ENCODE measurements around the gene ASXL2.

The ASXL2 gene

DNA sequence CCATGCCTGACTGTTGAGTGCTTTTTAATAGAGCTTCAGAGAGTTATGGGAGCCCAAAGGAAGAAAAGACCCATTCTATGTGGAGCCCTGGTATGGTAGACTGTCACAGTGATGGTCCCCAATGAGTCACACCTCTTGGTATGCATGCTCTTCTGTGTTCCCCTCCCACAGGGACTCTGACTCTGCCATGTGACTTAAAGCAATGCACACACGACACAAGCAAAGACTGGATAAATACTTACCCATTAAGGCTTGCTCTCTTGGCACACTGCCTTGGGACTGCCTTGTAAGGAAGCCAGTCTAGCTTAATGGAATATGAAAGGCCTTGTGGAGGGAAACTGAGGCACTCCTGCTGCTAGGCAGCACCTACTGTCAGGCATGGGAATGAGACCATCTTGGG is 188.2 kb downstream of the ASXL2 start:
- no peak for DNase-seq (ENCODE audit: low spot score)

DNA sequence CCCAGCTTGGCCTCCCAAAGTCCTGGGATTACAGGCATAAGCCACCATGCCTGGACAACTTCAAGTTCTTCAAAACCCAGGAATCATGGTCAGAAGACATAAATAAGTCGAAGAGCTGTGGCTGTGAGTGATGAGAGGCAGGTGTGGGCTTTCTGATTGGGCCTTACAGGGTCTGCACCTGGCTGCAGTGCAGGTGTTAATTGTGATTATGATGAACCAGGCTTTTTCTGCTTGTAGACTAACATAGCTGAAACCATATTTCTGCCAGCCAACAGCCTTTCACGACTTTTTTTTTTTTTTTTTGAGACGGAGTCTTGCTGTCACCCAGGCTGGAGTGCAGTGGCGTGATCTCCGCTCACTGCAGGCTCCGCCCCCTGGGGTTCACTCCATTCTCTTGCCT is 190.1 kb downstream of the ASXL2 start:
- DNase-seq (ENCODE audit: low spot score), result no peak

DNA sequence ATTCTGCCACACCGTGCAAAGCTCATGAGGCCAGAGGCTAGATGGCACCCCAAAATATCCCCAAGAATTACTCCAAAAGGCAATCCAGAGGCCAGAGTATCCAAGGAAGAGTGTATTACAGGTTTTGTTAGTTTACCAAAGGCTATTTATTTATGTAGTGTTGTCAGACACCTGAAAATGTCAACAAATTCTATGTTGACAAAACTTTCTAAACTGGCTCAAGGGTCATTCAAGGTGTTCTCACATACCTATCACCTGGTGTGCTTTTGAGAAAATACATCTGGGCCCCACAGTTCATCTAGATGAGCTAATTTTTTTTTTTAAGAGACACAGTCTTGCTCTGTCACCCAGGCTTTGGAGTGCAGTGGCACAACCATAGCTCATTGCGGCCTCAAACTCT is 192.5 kb downstream of the ASXL2 start:
- DNase-seq (ENCODE audit: low spot score), result no peak

DNA sequence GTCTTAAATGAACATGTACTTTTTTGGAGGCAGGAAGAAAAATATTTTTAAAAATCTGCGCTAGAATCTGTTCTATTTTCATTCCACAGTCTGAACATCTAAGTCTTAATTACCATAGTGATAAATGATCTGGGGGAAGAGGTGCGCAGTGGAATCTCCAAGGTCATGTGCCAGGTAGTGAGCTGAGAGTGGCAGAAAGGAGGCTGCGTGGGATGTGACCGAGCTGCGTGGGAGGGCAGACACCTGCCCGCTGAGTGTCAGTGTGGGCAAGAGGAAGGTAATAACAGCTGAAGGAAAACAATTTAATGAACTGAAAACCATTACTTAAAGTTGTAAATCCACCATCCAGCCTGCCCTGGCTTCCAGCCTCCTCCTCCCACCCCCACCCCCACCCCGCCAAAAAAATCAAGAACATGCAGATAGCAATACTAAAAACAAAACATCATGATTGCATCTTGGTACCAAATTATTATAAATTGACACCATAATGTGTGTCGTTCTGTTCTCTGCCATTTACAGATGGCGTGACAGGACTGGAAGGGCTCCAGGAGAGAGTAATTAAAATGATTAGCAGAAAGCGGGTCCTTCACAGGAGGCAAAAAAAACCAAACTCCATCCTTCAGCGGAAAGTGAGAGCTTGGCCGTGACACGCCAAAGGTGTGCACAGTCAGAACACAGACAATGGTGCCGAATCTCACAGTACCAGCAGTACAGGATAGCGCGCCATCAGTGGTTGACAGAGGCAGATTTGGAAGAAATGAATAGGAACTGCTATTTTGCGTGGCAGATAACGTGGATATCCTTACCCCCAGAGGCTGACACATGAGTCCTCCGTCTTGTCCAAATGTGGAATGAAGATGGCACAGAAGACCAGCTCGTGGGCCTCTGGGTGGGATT is 193.5 kb downstream of the ASXL2 start:
- no peak for DNase-seq (ENCODE audit: low spot score)

All from hematopoietic multipotent progenitor cell treated with erythropoietin and hydrocortisone succinate and interleukin-3 and kit ligand, for 17 days (in vitro differentiated cells).